ENCODE results near the gene ACTA1.
"Not testable (repeated sequence)": the region's sequence is repeated elsewhere in the genome, so short reads cannot be mapped to it uniquely, and the experiment has no call there.

The ACTA1 gene

GRCh38 chr1:229440851-229441537 lies 7.1 kb upstream of the ACTA1 start:
- peak; percentile 34 for DNase-seq (ENCODE audit: low read depth)

GRCh38 chr1:229438021-229438420 lies 4.1 kb upstream of the ACTA1 start:
- DNase-seq (ENCODE audit: low read depth) = no peak

DNA sequence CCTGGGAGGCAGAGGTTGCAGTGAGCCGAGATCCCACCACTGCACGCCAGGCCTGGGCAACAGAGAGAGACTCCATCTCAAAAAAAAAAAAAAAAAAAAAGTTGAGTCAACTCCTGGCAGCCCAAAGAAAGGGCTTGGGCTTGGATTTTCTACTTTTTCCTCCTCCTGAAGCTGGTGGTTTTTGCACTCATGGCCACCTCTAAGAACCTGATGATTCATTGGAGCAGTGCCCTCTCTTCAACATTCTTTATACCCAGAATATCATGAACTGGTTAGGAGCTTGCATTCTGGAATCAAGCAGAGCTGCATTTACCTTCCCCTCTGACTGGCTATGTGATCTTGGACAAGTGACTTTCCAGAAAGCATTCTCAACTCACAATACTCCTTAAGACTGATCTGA lies 3.5 kb upstream of the ACTA1 start:
- no peak for DNase-seq (ENCODE audit: low read depth)

- DNase-seq (ENCODE audit: low read depth) = no peak
Observed at GRCh38 chr1:229436201-229436600, 2.3 kb upstream of the ACTA1 start.

GRCh38 chr1:229434641-229435051 lies 752 bp upstream of the ACTA1 start:
- DNase-seq (ENCODE audit: low read depth) = no peak

GRCh38 chr1:229433364-229434004 lies 410 bp downstream of the ACTA1 start:
- no peak for DNase-seq (ENCODE audit: low read depth)

- no peak for DNase-seq (ENCODE audit: low read depth)
Observed at GRCh38 chr1:229432905-229433304, 989 bp downstream of the ACTA1 start.

DNA sequence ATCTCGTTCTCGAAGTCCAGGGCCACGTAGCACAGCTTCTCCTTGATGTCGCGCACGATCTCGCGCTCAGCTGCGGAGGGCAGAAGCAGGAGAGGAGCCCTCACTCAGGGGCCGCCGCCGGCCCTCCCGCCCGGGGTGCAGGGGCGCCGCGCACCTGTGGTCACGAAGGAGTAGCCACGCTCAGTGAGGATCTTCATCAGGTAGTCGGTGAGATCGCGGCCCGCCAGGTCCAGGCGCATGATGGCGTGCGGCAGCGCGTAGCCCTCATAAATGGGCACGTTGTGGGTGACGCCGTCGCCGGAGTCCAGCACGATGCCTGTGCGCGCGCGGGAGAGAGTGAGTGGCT lies 1.8 kb downstream of the ACTA1 start:
- no peak for DNase-seq (ENCODE audit: low read depth)

- no peak for DNase-seq (ENCODE audit: low read depth)
Observed at GRCh38 chr1:229431284-229432115, 2.4 kb downstream of the ACTA1 start.

GRCh38 chr1:229430761-229431283 lies 3.1 kb downstream of the ACTA1 start:
- no peak for DNase-seq (ENCODE audit: low read depth)

DNA sequence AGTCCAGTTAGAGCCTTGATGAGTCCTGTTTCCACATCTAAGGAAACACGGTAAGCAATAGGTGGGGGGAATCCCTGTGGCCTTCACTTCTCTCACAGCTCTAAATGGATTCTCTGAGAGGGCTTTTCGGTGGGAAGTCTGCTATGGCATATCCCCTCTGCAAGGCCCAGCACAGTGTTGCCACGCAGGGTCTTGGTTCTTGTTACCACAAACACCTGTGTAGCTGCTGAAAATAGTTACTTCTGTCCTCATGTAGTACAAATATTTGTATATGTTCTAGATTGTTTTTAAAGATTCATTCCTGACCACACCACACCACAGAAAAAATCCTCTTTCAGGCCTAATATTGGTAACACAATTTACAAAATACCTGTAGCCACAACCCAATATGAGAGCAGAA lies 5.6 kb downstream of the ACTA1 start:
- DNase-seq (ENCODE audit: low read depth) = no peak

- no peak for DNase-seq (ENCODE audit: low read depth)
Observed at GRCh38 chr1:229427572-229427971, 6.3 kb downstream of the ACTA1 start.

- no peak for DNase-seq (ENCODE audit: low read depth)
Observed at GRCh38 chr1:229425564-229426159, 8.2 kb downstream of the ACTA1 start.

DNA sequence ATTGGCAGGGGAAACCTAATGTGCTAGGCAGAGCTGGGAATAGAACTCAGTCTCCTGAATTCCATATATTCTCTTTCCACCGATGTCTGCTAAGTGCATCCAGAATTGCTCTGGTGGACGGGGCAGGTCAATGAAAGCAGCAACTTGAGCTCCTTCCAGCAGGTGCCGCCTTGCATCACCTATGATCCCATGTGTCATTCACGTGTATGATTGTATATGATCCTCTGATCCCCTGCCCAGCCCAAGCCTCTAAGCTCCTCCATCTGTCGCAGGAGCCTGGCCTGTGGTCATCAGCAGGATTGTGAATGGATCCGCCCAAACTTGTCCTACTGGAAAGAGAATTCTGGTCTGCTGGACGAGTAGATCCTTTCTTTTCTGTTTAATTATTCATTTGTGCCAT lies 13.1 kb downstream of the ACTA1 start:
- DNase-seq (ENCODE audit: low read depth) = no peak

- DNase-seq (ENCODE audit: low read depth) = no peak
Observed at GRCh38 chr1:229420224-229420623, 13.7 kb downstream of the ACTA1 start.

- DNase-seq (ENCODE audit: low read depth) = not testable (repeated sequence)
Observed at GRCh38 chr1:229418586-229418985, 15.3 kb downstream of the ACTA1 start.

DNA sequence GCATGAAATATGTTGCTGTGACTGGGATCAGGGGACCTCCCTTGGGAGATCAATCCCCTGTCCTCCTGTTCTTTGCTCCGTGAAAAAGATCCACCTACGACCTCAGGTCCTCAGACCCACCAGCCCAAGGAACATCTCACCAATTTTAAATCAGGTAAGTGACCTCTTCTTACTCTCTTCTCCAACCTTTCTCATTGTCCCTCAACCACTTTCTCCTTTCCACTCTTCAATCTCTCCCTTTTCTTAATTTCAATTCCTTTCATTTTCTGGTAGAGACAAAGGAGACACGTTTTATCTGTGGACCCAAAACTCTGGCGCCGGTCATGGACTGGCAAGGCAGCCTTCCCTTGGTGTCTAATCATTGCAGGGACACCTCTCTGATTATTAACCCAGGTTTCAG lies 21.1 kb downstream of the ACTA1 start:
- not testable (repeated sequence) for DNase-seq (ENCODE audit: low read depth)

DNA sequence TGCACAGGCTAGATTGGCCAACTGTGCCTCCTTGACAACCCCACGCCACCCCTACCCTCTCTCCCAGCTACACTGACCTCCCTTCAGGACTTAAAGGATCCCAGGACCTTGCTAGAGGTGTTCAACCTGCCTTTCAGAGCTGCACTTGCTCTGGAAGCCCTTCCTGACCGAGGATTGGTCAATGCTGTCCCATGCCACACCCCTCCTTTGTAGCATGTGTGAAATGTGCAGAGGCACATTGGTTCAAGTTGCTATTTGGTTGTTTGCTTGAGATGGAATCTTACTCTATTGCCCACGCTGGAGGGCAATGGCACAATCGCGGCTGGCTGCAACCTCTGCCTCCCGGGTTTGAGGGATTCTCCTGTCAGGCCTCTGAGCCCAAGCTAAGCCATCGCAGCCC lies 21.8 kb downstream of the ACTA1 start:
- no peak for DNase-seq (ENCODE audit: low read depth)

- DNase-seq (ENCODE audit: low read depth) = no peak
Observed at GRCh38 chr1:229411434-229412055, 22.3 kb downstream of the ACTA1 start.

DNA sequence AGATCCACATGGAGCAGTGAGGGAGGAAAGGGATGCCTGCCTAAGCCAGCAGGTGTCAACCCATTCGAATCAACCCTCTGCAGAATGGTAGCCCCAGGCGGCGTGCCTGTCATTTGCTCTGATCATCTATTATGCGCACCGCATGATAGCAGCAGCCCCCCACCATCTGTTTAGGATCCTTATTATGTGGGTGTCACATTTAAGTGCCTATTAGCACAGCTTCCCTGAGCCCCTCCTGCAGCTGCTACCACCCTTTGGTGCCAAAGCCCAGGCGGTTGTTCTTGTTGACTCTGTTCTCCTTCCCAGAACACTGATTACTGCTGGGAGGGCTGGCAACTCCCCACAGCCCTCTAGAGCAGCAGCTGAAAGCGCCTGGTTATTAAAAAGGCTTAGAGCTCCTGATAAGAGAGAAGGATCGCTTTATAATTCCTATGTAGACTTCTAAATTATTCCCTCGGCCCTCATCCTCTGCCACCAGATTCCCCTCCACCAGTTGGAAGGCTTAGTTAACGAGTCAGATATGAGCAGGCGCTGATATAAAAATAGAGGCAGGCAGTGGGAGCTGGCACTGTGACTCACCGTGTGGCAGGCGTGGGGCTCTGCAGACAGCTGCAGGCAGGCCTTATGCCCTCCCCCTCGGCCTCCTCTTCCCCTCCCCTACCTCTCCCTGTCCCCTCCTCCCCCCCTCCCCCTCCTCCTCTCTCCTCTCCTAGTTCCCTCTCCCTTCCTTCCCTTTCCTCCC lies 23.0 kb downstream of the ACTA1 start:
- DNase-seq (ENCODE audit: low read depth) = no peak

DNA sequence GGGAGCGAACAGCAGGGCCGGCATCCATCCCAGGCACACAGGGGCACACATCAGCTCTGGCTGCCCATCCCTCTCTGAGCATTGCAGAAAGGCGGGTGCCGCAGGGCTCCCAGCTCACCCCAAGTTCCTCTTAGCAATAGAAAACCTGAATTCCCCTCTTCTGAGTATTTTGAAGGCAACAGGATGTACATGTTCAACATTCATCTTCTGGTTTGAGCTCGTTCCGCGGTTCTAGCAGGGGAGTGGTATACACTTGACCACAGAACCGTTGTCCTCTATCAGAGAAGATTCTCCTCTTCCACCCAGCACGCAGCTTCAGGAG lies 23.6 kb downstream of the ACTA1 start:
- no peak for DNase-seq (ENCODE audit: low read depth)
